ENCODE data around the gene PROSER3.

- TF ChIP-seq, protein P1, sequence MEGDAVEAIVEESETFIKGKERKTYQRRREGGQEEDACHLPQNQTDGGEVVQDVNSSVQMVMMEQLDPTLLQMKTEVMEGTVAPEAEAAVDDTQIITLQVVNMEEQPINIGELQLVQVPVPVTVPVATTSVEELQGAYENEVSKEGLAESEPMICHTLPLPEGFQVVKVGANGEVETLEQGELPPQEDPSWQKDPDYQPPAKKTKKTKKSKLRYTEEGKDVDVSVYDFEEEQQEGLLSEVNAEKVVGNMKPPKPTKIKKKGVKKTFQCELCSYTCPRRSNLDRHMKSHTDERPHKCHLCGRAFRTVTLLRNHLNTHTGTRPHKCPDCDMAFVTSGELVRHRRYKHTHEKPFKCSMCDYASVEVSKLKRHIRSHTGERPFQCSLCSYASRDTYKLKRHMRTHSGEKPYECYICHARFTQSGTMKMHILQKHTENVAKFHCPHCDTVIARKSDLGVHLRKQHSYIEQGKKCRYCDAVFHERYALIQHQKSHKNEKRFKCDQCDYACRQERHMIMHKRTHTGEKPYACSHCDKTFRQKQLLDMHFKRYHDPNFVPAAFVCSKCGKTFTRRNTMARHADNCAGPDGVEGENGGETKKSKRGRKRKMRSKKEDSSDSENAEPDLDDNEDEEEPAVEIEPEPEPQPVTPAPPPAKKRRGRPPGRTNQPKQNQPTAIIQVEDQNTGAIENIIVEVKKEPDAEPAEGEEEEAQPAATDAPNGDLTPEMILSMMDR (IDR thresholded peaks at IDR 0.05 in 2 of 3, conservative IDR thresholded peaks at IDR 0.05 in 1 of 3; ENCODE audit: insufficient read depth in 2 of 3, low read depth in 1 of 3, low read length in 3 of 3), result no peak
- TF ChIP-seq ZNF398 (CRISPR knock-in tag; IDR thresholded peaks at IDR 0.05) (no peak), ELF4 (CRISPR knock-in tag; IDR thresholded peaks at IDR 0.05) (no peak), TRIM24 (IDR thresholded peaks at IDR 0.05) (no peak), TGIF2 (CRISPR knock-in tag; IDR thresholded peaks at IDR 0.05) (no peak), CBX8 (IDR thresholded peaks at IDR 0.05; ENCODE audit: borderline replicate concordance, extremely low read depth, low read depth, low read length, poor library complexity, severe bottlenecking) (no peak), POLR2A (conservative IDR thresholded peaks at IDR 0.05) (no peak)
These were observed 18.3 kb downstream of the PROSER3 start for GRCh38 chr19:35776102-35776788.

Data from K562 (cell line).